Spinal cord (tissue), 10 donors: ENCODE data around the gene RNF5. TPM values are rescaled to one million over a fixed set of nuclear protein-coding genes. Genes with fewer than 3 reads are reported as not detected.
A peak's percentile ranks its signal among the peaks of the same experiment; 100 is the strongest.

ENCODE experiments used
- DNase-seq, 6 donors: peaks; one replicate each; pipeline versions ENCODE4 v3.0.0 to v3.0.0-alpha.2; 2013 to 2015; ENCODE audit warnings: low spot score in 6 of 6, low read depth in 4 of 6
- H3K27ac ChIP-seq: one replicate; pipeline ENCODE4 v1.5.1; 2013; ENCODE audit warnings: low read depth, low read length, control low read depth
- H3K27me3 ChIP-seq: one replicate; pipeline ENCODE4 v1.6.1; 2013; ENCODE audit warnings: low read length; ENCODE audit not compliant: control insufficient read depth, insufficient read depth
- H3K36me3 ChIP-seq: one replicate; pipeline ENCODE4 v1.6.1; 2013; ENCODE audit warnings: low read length; ENCODE audit not compliant: control insufficient read depth, insufficient read depth
- H3K4me1 ChIP-seq: one replicate; pipeline ENCODE4 v1.6.1; 2013; ENCODE audit warnings: low read length; ENCODE audit not compliant: control insufficient read depth, insufficient read depth
- H3K4me3 ChIP-seq: one replicate; pipeline ENCODE4 v1.5.1; 2013; ENCODE audit warnings: low read depth, low read length, control low read depth
- H3K9me3 ChIP-seq: one replicate; pipeline ENCODE4 v1.6.1; 2013; ENCODE audit warnings: low read length; ENCODE audit not compliant: control insufficient read depth, insufficient read depth
- WGBS: methylation state at CpG from one replicate; pipeline ENCODE4 v1.1.5; 2013; ENCODE audit warnings: missing lambda C conversion rate; ENCODE audit not compliant: insufficient coverage; 5-methylcytosine and 5-hydroxymethylcytosine counted together
- polyA plus RNA-seq, 2 donors: library from polyadenylated mRNA; unstranded; fragments of 120-200 nt; gene quantifications; one replicate each; pipeline ENCODE4 v1.2.1, GENCODE V29; 2013; ENCODE audit not compliant: insufficient read length in 2 of 2
- total RNA-seq, 2 donors: library from RNA; depleted of rRNA in 1 of 2; stranded (reverse); fragments of 120-200 nt in 1 of 2; fragments of >200 nt in 1 of 2; gene quantifications; one replicate each; pipeline versions ENCODE4 v1.2.3 to v1.2.4, GENCODE V29; 2013 to 2014
- donor health status: healthy.

Gene RNF5
- total and polyA plus RNA-seq, 4 donors, result 56.6 to 98.7 (median 83.2) TPM

DNA sequence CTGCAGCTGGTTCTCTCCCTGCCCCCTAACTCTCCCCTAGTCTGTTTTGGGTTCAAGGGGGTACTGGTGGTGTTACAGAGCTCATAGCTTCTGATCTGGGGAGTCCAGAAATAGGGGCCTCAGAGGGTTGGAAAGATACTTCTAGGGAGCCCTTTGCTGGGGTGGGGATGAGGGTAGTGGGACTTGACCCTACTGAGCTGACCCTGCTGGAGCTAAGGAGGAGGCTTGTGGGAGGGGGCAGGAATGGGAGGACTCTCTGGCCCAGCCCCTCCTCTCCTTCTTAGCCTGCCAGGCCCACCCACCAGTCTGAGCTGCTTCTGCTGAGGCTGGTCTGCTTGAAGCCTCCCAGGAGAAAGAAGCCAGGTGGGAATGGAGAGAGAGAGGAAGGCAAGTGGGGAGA lies 13.9 kb upstream of the RNF5 start, which contains the start of gene EGFL8:
TSS of gene EGFL8 (plus strand) at position 301 of the 400 bp plus-strand sequence. CDS start 1,571 bp downstream, outside the sequence.
- Histone ChIP-seq H3K4me1 (peaks cover 25% of the 10 kb centered on the region), H3K27me3 (no peaks in the 10 kb centered on the region), H3K27ac (peak within 1 kb of the TSS; percentile 68), H3K9me3 (no peaks in the 10 kb centered on the region), H3K4me3 (peak within 1 kb of the TSS; percentile 62), H3K36me3 (peaks cover 76% of the 10 kb centered on the region)
- DNase-seq, result no peak

DNA sequence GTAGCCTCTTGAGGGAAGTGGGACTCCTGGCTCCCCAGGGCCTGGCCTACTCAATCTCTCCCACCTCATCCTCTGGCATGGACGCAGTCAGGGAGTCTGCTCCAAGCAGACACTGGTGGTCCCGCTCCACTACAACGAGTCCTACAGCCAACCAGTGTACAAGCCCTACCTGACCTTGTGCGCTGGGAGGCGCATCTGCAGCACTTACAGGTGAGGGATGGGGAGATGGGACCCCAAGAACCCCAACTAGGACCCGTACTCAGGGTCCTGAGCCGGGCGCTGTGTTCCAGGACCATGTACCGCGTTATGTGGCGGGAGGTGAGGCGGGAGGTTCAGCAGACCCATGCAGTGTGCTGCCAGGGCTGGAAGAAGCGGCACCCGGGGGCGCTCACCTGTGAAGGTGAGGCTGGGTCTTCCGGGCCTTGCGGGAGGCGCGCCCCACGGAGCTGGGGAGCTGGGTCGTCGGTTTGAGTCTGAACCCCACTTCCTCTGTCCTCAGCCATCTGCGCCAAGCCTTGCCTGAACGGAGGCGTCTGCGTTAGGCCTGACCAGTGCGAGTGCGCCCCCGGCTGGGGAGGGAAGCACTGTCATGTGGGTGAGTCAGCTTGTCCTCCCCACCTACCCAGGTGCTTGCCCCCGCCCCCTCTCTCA lies 11.7 kb upstream of the RNF5 start:
- Histone ChIP-seq H3K4me1 (peaks cover 33% of the 10 kb centered on the region), H3K4me3 (peak overlapping the region; percentile 62), H3K27ac (peak overlapping the region; percentile 57), H3K9me3 (no peaks in the 10 kb centered on the region), H3K27me3 (no peaks in the 10 kb centered on the region), H3K36me3 (peaks cover 91% of the 10 kb centered on the region)
- DNase-seq, result no peak
- WGBS, result 86% methylated on average over 16 of the region's 30 CpGs

DNA sequence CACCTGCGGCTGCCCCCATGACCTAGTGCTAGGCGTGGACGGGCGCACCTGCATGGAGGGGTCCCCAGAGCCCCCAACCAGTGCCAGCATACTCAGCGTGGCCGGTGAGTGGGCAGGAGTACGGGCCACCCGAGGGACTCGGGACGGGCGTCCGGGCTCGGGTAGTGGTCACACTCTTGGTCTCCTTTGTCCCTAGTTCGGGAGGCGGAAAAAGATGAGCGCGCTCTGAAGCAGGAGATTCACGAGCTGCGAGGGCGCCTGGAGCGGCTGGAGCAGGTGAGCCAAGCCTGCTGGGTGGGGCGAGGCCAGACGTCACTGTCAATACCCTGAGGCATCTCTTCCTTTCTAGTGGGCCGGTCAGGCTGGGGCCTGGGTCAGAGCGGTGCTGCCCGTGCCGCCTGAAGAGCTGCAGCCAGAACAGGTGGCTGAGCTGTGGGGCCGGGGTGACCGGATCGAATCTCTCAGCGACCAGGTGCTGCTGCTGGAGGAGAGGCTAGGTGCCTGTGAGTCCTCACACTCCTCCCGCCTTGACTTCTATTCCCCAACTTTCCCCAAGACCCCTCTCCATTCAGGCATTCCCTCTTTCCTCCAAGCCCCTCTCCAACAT lies 10.9 kb upstream of the RNF5 start:
- peaks cover 87% of the 10 kb centered on the region for H3K36me3 ChIP-seq
- peak overlapping the region; percentile 6 for H3K27ac ChIP-seq

GRCh38 chr6:32167761-32168262 lies 10.4 kb upstream of the RNF5 start:
- peak overlapping the region; percentile 6 for H3K27ac ChIP-seq

More for the DNA sequence above, 10.9 kb upstream of the RNF5 start:
- peak overlapping the region; percentile 62 for H3K4me3 ChIP-seq
- no peaks in the 10 kb centered on the region for H3K27me3 ChIP-seq
- no peaks in the 10 kb centered on the region for H3K9me3 ChIP-seq
- 80% methylated on average over 32 of the region's 32 CpGs for WGBS
- DNase-seq, result no peak
- peaks cover 32% of the 10 kb centered on the region for H3K4me1 ChIP-seq

GRCh38 chr6:32168350-32168749 lies 9.9 kb upstream of the RNF5 start:
- no peak overlapping the region for H3K4me3 ChIP-seq
- H3K4me1 ChIP-seq, result peaks cover 21% of the 10 kb centered on the region
- H3K27me3 ChIP-seq, result no peaks in the 10 kb centered on the region
- no peak for DNase-seq
- WGBS, result 89% methylated on average over 1 of the region's 2 CpGs
- H3K27ac ChIP-seq, result peak overlapping the region; percentile 47
- no peaks in the 10 kb centered on the region for H3K9me3 ChIP-seq
- peaks cover 76% of the 10 kb centered on the region for H3K36me3 ChIP-seq

More at GRCh38 chr6:32167761-32168262, 10.4 kb upstream of the RNF5 start:
- no peak for DNase-seq
- Histone ChIP-seq H3K27me3 (no peaks in the 10 kb centered on the region), H3K4me3 (no peak overlapping the region), H3K36me3 (peaks cover 82% of the 10 kb centered on the region), H3K4me1 (peaks cover 26% of the 10 kb centered on the region), H3K9me3 (no peaks in the 10 kb centered on the region)
- WGBS, result 73% methylated on average over 3 of the region's 6 CpGs

- peaks cover 21% of the 10 kb centered on the region for H3K4me1 ChIP-seq
- H3K4me3 ChIP-seq, result no peak overlapping the region
- H3K9me3 ChIP-seq, result no peaks in the 10 kb centered on the region
- WGBS, result 95% methylated on average over 11 of the region's 11 CpGs
- peak overlapping the region; percentile 50 for H3K27ac ChIP-seq
- H3K36me3 ChIP-seq, result peaks cover 70% of the 10 kb centered on the region
- H3K27me3 ChIP-seq, result no peaks in the 10 kb centered on the region
- no peak for DNase-seq
These were observed 9.2 kb upstream of the RNF5 start for GRCh38 chr6:32168807-32169591.

DNA sequence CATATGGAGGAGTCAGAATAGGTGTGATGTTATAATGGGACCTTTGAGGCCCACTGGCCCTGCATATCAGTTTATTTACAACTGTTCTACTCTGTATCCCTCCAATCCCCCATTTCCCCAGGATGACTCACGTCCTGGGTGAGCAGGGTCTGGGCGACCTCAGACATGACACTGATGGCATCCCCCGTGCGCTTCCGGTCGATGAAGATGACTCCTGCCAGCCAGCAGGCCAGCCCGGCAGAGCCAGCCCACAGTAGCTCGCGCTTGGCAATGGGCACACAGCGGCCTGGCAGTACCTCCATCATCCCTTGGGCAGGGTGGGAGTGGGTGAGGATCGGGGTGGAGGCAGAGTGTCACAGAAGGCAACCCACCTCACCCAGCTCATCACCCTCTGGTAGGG lies 7.9 kb upstream of the RNF5 start:
- peaks cover 62% of the 10 kb centered on the region for H3K36me3 ChIP-seq
- peaks cover 21% of the 10 kb centered on the region for H3K4me1 ChIP-seq
- no peak overlapping the region for H3K4me3 ChIP-seq
- H3K9me3 ChIP-seq, result no peaks in the 10 kb centered on the region
- no peaks in the 10 kb centered on the region for H3K27me3 ChIP-seq
- DNase-seq, result no peak
- WGBS, result 96% methylated on average over 6 of the region's 11 CpGs
- peak overlapping the region; percentile 50 for H3K27ac ChIP-seq

DNA sequence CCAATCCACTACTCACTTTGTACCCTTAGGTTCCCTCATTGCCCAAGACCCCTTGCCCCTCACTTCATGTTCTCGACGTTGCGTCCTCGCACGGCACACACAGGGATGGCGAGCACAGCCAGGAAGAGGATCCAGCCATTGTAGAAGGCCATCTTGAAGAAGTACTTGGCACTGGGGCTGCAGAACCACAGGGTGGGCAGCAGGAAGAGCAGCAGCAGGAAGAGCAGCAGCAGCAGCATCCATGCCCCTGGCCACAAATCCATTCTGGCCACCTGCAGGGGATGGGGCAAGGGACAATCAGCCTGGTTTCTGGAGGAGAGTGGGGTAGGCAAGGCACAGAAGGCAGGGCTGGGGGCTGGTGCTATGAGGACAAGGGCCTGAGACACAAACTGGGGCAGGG lies 7.0 kb upstream of the RNF5 start:
- Histone ChIP-seq H3K4me3 (no peak overlapping the region), H3K4me1 (peaks cover 25% of the 10 kb centered on the region), H3K27me3 (no peaks in the 10 kb centered on the region), H3K27ac (no peak overlapping the region), H3K36me3 (peaks cover 53% of the 10 kb centered on the region), H3K9me3 (no peaks in the 10 kb centered on the region)
- 99% methylated on average over 6 of the region's 6 CpGs for WGBS
- no peak for DNase-seq

DNA sequence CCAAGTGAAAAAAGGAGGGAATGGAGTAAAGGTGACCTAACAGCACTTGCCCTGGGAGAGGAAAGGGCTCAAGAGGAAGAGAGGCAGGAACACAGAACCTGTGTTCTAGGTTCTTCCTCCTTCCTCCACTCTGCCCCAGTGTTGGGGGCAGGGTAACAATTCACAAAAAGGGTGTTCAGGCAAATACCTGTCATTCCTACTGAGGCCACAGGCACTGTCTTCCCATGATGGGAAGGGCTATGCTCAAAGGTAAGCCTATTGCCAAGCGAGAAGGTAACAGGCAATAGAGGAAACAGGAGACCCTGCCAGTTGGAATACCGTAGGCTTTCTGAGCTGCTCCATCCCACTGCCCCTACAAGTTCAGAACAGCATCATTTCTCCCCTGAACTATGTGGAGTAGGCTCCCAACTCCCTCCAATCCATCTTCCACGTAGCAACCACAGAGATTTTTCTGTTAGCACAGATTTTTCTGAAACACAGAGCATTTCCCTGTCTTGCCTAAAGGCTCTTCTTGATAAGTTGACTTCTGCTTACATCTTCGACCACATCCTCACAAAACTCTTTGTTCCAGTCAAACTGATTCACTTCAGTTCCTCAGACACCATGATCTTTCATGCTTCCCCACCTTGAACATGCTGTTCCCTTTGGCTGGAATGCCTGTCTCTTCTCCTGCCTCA lies 5.0 kb upstream of the RNF5 start:
- H3K27me3 ChIP-seq, result no peaks in the 10 kb centered on the region
- H3K27ac ChIP-seq, result no peak overlapping the region
- peaks cover 30% of the 10 kb centered on the region for H3K4me1 ChIP-seq
- no peak overlapping the region for H3K4me3 ChIP-seq
- DNase-seq, result no peak
- no peaks in the 10 kb centered on the region for H3K9me3 ChIP-seq
- peaks cover 33% of the 10 kb centered on the region for H3K36me3 ChIP-seq
- WGBS, result 85% methylated on average over 4 of the region's 4 CpGs
